OCI-LY3 (cell line): ENCODE measurements around the gene ARMCX6.
"Not testable (repeated sequence)": the region's sequence is repeated elsewhere in the genome, so short reads cannot be mapped to it uniquely, and the experiment has no call there.

Source experiments
- H2AFZ ChIP-seq: fragments of 200-600, 300-600 bp; shearing (Covaris generic); 2 replicates; pipeline ENCODE4 v1.6.0; 2014; ENCODE audit warnings: antibody characterized with exemption, low read depth, low read length
- H3K27ac ChIP-seq: fragments of 200-600, 300-600 bp; sonication (generic); 2 replicates; pipeline ENCODE4 v1.5.1; 2014; ENCODE audit warnings: mild to moderate bottlenecking, low read length, moderate library complexity, mixed read lengths
- H3K27me3 ChIP-seq: fragments of 200-600, 300-600 bp; sonication (generic); 2 replicates; pipeline ENCODE4 v1.6.1; 2014; ENCODE audit warnings: low read depth, low read length, mixed read lengths
- H3K36me3 ChIP-seq: fragments of 200-600, 300-600 bp; sonication (generic); replicated peaks from 2 replicates; pipeline ENCODE3; 2014; ENCODE audit warnings: low read depth, low read length, mixed read lengths
- H3K4me1 ChIP-seq: fragments of 300-600, 200-600 bp; sonication (generic); 2 replicates; pipeline ENCODE4 v1.6.1; 2014; ENCODE audit warnings: low read length, mixed read lengths
- H3K4me2 ChIP-seq: fragments of 200-600, 300-600 bp; sonication (generic); 2 replicates; pipeline ENCODE4 v1.6.1; 2014; ENCODE audit warnings: low read length, mixed read lengths
- H3K4me3 ChIP-seq: fragments of 300-600, 200-600 bp; sonication (generic); 2 replicates; pipeline ENCODE4 v1.5.1; 2014; ENCODE audit warnings: antibody characterized with exemption, mild to moderate bottlenecking, low read length, moderate library complexity
- H3K79me2 ChIP-seq: fragments of 300-600, 200-600 bp; shearing (Covaris generic); 2 replicates; pipeline ENCODE4 v1.6.1; 2014; ENCODE audit warnings: mild to moderate bottlenecking, low read length, mixed read lengths
- H3K9ac ChIP-seq: fragments of 300-600, 200-600 bp; shearing (Covaris generic); 2 replicates; pipeline ENCODE4 v1.6.0; 2014; ENCODE audit warnings: mild to moderate bottlenecking, low read length, moderate library complexity
- H3K9me3 ChIP-seq: fragments of 200-600, 300-600 bp; shearing (Covaris generic); 2 replicates; pipeline ENCODE4 v1.6.1; 2014; ENCODE audit warnings: low read length, mixed read lengths; ENCODE audit not compliant: insufficient read depth
- H4K20me1 ChIP-seq: fragments of 200-600, 300-600 bp; sonication (generic); 2 replicates; pipeline ENCODE4 v1.6.1; 2016; ENCODE audit warnings: low read length, mixed read lengths; ENCODE audit not compliant: insufficient read depth
- EZH2phosphoT487 ChIP-seq: fragments of 200-600 bp; shearing (Covaris generic); IDR thresholded peaks from 2 replicates; pipeline ENCODE4 v1.6.1; 2018; ENCODE audit warnings: antibody characterized with exemption, mixed run types, low read depth
- TF ChIP-seq, protein P1 (sequence below): fragments of 200-600, 300-600 bp; sonication (generic); IDR thresholded peaks from 2 replicates; pipeline ENCODE4 v1.5.1; 2014; ENCODE audit warnings: antibody characterized with exemption, low read length, low read depth

Gene ARMCX6

DNA sequence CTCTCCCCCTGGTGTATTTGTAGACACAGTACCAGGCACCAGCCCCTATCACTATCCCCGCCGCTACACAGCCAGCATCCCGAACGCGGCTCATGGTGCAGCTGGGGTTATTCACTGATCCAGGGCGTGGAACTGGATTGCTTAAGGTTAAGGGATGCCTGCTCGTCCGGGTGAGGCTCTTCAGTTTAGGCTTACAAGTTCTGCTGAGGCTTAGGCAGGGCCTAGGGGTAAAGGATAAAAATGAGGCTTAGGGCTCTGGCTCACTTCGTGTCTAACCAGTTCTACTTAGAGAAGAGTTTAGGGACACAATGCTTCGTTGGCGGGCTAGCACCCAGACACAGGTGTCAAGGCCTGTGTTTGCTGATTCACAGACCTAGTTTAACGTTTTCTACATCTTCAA lies 39.7 kb upstream of the ARMCX6 start:
- no peaks in the 10 kb centered on the region for H3K9me3 ChIP-seq
- no peak overlapping the region for H3K4me3 ChIP-seq
- no peaks in the 10 kb centered on the region for H3K36me3 ChIP-seq
- H3K27ac ChIP-seq: no peak overlapping the region
- H2AFZ ChIP-seq: no peak overlapping the region
- no peaks in the 10 kb centered on the region; the same call in 1 of the 2 replicates for H3K79me2 ChIP-seq
- no peak overlapping the region for H3K9ac ChIP-seq
- no peak overlapping the region for H3K4me2 ChIP-seq
- no peaks in the 10 kb centered on the region for H3K27me3 ChIP-seq
- no peak for TF ChIP-seq EZH2phosphoT487
- TF ChIP-seq, protein P1, sequence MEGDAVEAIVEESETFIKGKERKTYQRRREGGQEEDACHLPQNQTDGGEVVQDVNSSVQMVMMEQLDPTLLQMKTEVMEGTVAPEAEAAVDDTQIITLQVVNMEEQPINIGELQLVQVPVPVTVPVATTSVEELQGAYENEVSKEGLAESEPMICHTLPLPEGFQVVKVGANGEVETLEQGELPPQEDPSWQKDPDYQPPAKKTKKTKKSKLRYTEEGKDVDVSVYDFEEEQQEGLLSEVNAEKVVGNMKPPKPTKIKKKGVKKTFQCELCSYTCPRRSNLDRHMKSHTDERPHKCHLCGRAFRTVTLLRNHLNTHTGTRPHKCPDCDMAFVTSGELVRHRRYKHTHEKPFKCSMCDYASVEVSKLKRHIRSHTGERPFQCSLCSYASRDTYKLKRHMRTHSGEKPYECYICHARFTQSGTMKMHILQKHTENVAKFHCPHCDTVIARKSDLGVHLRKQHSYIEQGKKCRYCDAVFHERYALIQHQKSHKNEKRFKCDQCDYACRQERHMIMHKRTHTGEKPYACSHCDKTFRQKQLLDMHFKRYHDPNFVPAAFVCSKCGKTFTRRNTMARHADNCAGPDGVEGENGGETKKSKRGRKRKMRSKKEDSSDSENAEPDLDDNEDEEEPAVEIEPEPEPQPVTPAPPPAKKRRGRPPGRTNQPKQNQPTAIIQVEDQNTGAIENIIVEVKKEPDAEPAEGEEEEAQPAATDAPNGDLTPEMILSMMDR: no peak
- 0 out of 2 replicates have a peak, but pooled peaks cover 3% of the 10 kb centered on the region for H4K20me1 ChIP-seq
- peaks cover 4% of the 10 kb centered on the region; the same call in 1 of the 2 replicates for H3K4me1 ChIP-seq

DNA sequence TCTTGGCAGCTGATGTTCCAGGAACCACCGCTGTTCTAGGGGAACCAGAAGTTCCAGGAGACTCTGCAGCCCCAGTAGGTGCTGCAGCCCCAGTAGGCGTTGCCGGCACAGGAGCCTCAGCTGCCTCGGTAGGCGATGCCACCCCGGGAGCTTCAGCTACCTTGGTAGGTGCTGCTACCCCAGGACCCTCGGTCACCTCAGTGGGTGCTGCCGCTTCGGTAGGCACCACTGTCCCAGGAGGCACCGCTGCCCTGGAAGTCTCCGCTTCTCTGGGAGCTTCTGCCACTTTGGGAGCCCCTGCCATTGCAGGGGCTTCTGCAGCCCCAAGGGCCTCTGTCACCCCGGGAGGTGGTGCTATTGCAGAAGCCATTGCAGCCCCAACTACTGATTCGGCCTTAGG lies 39.0 kb upstream of the ARMCX6 start:
- Histone ChIP-seq H4K20me1 (0 out of 2 replicates have a peak, but pooled peaks cover 3% of the 10 kb centered on the region), H2AFZ (no peak overlapping the region), H3K27ac (no peak overlapping the region), H3K4me1 (peaks cover 4% of the 10 kb centered on the region; the same call in 1 of the 2 replicates), H3K4me3 (no peak overlapping the region), H3K36me3 (no peaks in the 10 kb centered on the region), H3K27me3 (no peaks in the 10 kb centered on the region), H3K9me3 (no peaks in the 10 kb centered on the region), H3K4me2 (no peak overlapping the region), H3K79me2 (no peaks in the 10 kb centered on the region; the same call in 1 of the 2 replicates), H3K9ac (no peak overlapping the region)
- TF ChIP-seq EZH2phosphoT487: no peak
- TF ChIP-seq, protein P1: no peak

DNA sequence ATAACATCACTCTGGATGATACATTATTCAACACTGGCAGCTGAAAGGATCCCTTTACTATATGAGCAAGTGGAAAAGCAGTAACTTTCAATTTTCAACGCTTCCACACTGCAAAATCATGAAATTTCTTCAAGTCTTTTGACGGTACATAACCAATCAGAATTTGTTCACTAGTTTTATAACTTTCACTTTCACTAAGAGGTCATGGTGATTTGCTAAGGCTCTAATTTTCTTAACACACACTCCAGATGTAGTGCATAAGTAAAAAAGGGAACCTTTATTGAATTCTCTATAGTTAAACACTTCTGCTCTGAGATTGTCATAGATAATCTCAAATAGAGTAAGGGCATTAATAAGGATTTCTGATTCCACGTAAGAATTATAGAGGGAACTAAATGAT lies 37.7 kb upstream of the ARMCX6 start:
- Histone ChIP-seq H3K27me3 (no peaks in the 10 kb centered on the region), H3K79me2 (no peaks in the 10 kb centered on the region; the same call in 1 of the 2 replicates), H3K4me1 (peaks cover 4% of the 10 kb centered on the region; the same call in 1 of the 2 replicates), H3K9ac (no peak overlapping the region), H3K27ac (no peak overlapping the region), H3K36me3 (no peaks in the 10 kb centered on the region), H3K9me3 (no peaks in the 10 kb centered on the region), H3K4me3 (no peak overlapping the region), H3K4me2 (no peak overlapping the region), H4K20me1 (0 out of 2 replicates have a peak, but pooled peaks cover 3% of the 10 kb centered on the region), H2AFZ (no peak overlapping the region)
- TF ChIP-seq, protein P1: no peak
- TF ChIP-seq EZH2phosphoT487: no peak

DNA sequence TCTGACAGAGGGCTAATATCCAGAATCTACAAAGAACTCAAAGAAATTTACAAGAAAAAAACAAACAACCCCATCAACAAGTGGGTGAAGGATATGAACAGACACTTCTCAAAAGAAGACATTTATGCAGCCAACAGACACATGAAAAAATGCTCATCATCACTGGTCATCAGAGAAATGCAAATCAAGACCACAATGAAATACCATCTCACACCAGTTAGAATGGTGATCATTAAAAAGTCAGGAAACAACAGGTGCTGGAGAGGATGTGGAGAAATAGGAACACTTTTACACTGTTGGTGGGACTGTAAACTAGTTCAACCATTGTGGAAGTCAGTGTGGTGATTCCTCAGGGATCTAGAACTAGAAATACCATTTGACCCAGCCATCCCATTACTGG lies 29.9 kb upstream of the ARMCX6 start:
- H3K4me2 ChIP-seq, H3K4me3 ChIP-seq, H3K79me2 ChIP-seq, H3K36me3 ChIP-seq, H3K27ac ChIP-seq, H3K27me3 ChIP-seq, H3K4me1 ChIP-seq, H3K9ac ChIP-seq, H2AFZ ChIP-seq, H4K20me1 ChIP-seq, H3K9me3 ChIP-seq: not testable (repeated sequence)

DNA sequence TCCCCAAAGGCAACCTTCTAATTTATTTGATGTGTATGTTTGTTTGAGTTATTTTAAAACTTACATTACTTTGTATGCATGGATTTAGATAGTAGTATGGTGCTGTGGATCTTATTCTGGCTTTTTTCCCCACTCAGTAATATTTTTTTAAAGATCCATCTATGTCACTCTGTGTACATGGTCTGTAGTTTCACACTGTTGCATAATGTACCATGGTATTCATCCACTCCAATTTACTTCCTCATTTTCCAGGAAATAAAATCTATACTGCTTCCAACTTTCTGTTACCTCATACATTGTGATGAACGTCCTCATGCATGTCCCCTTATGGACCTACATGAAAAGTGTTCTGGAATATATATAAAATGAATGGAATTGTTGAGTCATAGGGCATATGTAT lies 24.3 kb upstream of the ARMCX6 start:
- no peaks in the 10 kb centered on the region for H3K27me3 ChIP-seq
- H3K4me1 ChIP-seq: no peaks in the 10 kb centered on the region
- no peaks in the 10 kb centered on the region for H3K9me3 ChIP-seq
- no peak overlapping the region for H3K4me3 ChIP-seq
- no peak overlapping the region for H3K9ac ChIP-seq
- no peaks in the 10 kb centered on the region for H4K20me1 ChIP-seq
- no peaks in the 10 kb centered on the region for H3K36me3 ChIP-seq
- H3K79me2 ChIP-seq: no peaks in the 10 kb centered on the region
- H3K4me2 ChIP-seq: no peak overlapping the region
- H3K27ac ChIP-seq: no peak overlapping the region
- no peak overlapping the region for H2AFZ ChIP-seq
- TF ChIP-seq, protein P1: no peak
- TF ChIP-seq EZH2phosphoT487: no peak
